Stimulated activated CD4-positive, alpha-beta T cell treated with anti-CD3 and anti-CD28 coated beads, Interleukin-2, amount 100 ng/mL, for 24 hours (primary cell): Measurements from ENCODE around the gene CHCHD6.

ENCODE experiments used
- DNase-seq, 2 donors: peaks; one replicate each; pipeline ENCODE4 v3.0.0-alpha.2; 2020

Gene CHCHD6

DNA sequence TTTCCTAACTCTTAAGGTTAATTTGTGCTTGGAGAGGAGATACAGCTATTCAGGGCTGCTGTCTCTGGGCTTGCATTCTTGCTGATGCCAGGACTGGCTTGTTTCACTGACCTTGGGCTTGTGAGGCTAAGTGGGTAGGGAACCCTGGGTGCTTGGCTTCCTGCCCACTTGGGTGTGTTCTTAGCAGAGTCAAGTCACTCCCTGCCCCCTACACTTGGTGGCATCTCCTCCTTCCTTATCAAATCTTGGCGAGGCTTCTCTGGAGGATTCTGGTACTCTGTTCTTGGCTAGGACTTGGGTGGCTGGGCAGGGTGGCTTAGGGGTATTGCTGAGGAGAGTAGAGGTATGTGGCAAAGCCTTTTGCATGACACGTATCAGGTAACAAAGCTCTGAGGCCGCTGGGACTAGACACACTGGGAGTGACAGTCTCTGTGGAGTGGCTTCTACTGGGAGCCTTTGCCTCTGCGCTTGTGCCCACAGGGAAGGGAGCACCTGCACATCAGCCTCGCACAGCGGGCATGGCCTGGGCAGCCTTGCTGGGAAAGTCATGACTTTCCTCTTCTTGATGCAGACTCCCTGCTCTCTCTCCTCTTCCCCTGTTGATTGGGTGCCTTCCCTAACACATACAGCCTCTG, 41.8 kb downstream of the CHCHD6 start:
- DNase-seq: no peak

DNA sequence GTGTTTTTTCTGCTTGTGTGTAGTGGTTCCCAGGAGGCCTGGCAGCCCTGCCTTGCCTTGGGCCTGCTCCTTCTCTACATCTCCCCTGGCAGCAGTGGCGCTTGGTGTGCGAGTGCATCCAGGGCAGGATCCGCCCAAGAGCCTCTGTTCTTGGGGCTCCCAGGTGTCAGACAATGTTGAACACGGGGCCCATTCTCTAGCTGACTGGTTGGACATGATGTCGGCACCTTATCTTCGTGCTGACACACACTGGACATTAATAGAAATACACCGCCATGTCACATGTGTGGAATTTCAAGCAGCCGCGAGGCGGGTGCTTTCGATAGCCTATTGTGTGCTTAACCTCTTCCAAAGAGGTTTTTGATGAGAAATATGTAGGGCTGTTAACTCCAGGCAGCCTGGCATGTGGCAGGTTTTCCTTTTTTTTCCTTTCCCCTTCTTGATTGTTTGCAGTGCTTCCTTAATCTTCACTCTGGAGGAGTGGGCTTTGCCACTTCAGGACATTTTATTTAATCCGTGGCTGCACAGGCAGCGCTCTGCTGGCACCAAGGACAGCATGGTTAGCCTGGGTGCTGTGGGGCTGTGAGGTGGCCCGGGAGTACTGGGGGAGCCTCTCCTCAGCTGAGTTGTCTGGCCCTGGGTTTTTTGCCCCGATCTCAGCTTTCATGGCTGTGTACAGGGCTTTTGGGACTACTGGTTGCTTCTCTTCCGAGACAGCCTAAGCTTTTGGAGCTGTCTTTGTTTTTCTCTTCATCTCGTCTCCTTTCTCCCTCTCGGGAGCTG, 42.5 kb downstream of the CHCHD6 start:
- DNase-seq: no peak

DNA sequence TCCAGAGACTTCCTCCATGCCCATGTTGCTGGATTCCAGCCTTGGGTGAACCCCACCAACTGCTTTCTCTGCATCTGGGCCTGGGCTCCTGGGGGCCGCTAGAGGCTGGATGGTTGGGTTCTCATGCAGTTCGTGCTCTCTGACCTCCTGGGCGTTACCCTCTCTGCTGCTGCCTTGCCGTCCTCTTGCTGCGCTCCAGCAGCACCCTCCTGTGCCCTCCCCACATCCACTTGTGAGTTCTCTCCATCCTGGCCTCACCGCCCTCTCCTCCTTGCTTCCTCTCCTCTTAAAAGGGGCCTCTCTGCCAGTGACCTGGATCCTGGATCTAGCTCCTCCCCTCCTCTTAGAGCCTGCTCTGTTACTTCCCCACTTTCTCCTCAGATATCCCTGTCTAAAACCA, 43.7 kb downstream of the CHCHD6 start:
- no peak for DNase-seq

DNA sequence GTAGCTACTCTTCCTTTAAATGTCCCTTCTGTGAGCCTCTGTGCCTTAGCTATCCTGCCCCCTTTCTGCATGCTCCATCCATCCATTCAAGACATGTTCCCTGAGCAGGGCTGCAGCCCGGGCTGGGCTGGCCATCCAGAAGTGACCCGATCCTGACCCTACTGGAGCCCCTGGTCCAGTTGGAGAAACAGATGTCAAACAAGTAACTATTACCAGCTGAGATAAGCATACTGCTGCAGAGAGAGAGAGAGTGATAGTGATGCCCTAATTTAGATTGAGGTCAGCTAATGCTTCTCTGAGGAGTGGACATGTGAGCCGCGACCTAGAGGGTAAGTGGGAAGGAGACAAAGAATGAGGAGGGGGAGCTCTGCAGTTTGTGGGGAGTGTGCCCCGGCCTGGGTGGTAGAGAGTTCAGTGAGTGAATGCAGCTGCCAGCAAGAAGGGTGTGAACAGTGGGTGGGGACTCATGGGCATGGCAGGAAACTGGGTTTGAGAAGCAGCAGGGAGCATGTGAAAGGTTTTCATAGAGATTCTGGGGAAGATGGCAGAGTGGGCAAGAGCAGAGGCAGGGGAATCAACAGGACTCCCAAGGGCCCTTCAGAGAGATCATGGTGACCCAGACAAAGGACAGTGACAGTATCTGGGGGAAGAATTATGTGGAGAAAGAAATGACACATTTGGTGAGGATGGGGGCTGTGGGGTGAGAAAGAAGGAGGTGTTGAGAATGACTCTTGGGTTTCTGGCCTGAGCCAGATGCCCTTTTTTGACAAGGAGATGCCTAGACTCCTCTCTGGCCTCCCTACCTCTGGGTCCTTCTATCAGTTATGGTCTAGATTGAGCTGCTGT, 44.9 kb downstream of the CHCHD6 start:
- DNase-seq: no peak

DNA sequence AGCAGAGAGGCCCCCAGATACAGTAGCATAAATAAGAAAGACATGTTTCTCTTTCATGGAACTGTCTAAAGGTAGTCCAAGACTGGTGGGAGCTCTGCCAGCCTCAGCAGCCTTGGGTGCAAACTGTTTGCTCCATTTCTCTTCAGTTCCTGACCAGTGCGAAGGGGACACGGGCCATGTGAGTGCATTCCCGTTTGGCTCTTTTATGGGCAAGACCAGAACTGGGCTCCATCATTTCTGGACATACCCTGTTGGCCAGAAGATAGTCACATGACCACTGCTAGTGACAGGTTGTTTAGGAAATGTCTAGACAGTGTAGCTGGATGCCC, 45.5 kb downstream of the CHCHD6 start:
- DNase-seq: no peak

DNA sequence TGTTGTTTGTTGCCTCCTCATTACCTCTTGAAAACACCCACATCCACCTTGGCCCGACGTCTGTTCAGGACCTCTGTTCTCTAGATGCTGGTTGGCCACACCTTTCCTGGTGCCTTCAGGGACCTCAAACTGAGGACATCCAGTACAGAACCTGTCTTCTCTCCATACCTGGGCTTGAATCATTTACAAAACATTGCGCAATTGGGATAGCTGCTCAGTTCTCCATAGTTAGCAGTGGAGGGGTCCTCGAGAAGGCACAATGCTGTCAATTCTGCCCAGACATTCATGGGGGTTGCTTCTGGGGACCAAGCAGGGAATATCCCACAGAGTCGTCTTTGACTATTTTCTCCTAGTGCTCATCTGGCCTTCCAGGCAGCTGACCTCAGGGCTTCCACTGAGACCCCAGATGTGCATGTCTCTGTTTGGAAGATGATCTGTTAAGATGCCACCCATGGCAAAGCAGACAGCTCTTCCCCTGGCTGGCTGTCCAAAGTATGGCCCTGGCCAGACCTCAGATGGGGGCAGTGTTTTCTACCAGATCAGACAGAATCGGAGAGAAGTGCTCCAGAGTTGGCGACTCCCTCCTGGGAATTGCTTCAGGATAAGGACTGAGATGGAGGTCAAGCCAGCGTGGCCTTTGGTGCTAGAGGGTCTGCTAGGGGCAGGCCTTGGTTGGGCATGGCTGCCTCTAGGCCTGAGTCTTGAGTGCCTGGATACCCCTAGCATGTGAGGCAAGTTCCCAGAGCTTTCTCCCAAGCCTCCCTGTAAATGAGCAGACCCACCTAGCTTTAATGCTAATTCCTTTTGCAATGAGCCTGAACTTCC, 46.1 kb downstream of the CHCHD6 start:
- no peak for DNase-seq

DNA sequence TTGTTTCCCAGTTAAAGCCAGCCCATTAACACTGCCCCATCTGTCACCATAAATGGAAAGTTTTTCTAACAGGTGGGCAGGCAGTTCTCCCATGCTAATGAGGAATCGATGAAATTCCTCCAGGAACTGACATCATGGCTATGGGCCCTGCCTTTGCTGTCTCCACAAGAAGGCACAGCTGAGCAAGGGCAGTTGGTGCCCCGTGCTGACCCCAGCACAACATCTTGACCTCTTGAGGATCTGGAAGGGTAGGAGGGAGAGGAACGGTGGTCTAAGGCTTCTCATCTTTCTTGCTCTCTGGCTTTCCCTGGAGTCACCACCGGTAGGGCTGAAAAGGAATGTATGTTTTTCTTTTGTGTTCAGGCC, 46.7 kb downstream of the CHCHD6 start:
- no peak for DNase-seq

DNA sequence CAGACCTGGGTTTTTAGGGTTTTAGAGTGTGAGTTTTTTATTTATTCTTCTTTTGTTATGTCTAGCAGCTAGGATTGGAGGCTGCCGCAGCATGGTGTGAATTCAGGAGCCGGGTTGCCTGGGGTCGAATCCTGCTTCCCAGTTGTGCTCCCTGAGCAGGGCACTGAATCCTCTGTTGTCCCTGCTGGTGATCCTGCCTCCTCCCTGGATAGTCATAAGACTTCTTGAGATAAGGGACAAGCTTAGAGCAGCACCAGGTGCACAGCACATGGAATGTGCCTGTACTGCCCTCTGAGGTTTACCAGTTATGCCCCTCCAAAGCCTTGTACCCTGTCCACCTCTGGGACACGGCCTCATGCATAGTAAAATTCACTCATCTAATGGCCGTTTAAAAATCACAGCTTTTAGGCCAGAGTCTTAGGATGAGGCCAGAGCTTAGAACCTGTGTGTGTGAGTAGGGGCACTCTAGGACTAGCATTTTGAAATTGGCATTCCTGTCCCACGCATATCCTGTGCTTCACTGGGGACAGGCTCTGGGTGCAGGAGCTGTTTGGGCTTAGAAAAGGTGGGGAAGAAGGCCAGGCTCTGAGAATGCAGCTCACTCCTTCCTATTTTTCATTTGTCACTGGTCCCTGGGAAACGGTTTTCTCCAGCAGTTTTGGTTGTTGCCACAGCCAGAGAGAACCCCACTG, 47.7 kb downstream of the CHCHD6 start:
- DNase-seq: no peak

DNA sequence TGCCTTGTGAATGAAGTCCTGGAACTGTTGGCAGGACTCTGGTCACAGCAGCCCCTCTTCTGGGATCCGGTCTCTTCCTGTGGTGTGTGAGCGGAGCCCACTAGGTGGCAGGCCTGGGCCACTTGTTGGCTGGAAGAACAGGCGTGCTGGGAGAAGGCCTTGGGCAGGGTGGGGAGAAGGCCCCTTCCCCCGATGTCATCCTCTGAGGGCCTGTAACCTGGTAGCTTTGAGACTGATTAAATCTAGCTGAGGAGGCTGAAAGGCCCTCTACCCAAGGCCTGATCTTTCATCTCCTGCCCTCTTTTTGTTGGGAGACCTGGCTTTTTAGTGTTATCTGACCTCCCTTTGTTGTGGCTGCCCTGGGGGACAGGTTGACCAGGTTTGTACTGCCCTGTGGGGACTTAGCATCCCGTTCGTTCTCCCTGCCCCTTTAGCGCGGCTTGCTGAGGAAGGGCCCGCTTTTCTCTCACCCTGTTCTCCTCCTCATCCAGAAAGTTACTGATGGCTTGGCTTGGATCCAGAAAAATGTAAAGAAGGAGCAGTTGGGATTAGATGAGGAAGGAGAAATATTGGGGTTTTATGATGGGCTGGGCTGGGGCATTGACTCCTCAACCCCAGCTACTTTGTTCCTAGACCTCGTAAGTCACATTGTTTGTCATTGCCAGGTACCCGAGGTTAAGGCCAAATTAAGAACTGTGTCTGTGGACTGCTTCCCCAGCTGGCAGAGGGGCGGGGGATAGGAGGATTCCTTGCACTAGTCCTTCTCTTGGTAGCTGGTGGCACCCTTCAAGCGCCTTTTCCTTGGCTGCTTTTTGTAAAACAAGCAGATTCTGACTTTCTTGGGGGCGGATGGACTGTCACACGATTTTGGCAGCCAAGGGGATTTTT, 48.5 kb downstream of the CHCHD6 start:
- peak; percentile 45 to 63 for DNase-seq

DNA sequence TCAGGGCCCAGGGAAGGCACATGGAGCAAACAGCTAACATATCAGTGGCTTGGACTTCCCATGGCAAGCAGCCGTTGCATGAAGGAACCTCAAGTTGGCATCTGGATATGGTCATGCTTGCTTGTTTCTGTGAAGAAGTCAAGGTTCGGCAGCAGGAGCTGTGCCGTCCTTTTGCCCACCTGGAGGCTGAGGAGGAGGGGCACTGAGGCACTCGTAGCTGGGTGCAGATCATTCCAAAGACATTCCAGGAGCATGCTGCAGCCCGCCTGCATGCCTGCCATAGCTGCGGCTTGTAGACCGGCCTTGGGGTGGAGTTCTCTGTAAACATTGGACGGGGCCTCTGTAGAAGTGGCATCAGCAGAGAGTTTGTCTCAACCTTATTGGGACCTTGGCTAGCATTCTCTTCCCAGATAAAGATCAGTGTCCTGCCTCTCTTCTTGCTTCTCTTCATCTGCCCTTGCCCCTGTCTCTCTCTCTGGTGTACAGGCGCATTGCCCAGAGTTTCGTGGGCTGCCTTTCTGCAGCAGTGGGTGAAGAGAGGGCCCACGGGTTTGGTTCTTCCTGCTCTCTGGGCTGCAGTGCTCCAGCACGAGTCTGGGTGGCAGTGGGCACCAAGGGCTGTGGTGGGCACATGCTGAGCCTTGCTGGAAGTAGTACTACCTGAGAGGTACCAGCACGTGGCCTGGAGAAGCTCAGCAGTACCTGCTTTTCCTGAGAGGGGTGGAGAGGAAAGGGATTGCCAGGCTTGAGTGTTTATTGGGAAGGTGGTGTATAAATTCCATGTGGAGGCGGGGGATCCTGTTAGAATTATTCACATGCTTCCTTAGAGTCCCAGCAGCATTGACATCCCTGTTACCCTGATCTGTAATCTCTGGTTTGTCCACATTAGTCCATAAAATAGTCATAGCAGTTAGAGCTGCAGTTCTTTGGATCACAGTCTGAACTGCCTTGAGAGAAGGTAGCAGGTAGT, 49.4 kb downstream of the CHCHD6 start:
- no peak for DNase-seq

DNA sequence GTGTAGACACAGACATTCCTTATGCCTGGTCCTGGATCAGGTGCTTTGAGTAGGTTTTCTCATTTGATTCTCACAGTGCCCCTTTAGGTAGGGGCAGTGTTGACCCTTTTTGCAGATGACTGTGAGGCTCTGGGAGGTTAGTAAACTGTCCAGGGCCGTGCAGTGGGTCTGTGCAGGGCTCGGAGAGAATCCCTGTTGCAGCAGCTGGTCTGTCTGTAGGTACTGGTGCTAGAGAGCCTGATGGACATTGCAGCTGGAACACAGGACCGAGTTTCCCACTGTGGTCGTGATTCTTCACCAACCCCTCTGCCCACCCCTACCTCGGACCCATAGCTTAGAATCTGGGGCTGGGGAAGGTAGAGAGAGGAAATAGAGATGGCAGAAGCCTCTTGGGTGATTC, 51.8 kb downstream of the CHCHD6 start:
- no peak for DNase-seq

DNA sequence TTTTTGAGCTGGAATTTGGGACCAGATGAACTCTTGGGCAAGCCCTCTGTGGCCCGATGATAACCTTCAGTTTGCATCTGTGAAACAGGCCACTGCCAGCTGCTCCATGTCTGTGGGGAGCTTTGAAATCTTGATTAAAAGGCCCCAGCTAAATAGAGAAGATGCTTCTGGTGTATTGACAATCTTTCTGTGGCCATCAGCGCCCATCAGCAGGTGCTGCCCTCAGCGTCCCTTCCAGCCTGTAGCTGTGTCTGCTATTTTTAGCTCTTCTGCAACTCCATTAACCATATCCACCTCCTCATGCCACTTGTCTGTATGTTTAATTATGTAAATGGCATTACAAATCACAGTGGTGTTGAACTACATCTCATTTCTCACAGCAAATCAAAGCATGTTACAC, 54.0 kb downstream of the CHCHD6 start:
- DNase-seq: no peak

DNA sequence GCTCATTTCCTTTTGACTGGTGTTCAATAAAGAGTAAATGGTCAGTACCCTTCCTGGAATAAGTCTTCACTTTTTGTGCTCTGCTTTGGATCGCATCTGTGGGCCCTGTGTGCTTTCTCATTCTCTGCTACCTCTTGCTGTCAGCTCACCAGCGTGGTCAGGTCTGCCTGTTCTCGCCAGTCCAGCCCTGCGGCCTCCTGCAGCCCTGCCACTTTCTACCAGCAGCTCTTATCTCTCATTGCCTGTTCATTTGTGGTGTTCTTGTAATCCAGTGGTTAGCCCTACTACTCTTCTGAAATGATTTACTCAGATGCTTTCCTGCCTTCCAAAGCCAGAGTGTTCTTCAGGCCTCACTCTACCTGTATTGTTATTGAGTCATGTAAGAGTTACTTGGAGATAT, 54.8 kb downstream of the CHCHD6 start:
- no peak for DNase-seq

DNA sequence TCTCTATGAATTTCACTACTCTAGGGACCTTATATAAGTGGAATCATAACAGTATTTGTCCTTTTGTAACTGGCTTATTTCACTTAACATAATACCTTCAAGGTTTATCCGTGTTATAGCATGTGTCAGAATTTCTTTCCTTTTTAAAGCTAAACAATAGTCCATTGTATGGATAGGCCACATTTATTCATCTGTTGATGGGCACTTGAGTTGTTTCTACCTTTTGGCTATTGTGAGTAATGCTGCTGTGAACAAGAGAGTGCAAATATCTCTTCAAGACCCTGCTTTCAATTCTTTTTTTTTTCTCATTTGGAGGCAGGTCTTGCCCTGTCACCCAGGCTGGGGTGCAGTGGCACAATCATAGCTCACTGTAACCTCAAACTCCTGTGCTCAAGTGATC, 56.5 kb downstream of the CHCHD6 start:
- no peak for DNase-seq

DNA sequence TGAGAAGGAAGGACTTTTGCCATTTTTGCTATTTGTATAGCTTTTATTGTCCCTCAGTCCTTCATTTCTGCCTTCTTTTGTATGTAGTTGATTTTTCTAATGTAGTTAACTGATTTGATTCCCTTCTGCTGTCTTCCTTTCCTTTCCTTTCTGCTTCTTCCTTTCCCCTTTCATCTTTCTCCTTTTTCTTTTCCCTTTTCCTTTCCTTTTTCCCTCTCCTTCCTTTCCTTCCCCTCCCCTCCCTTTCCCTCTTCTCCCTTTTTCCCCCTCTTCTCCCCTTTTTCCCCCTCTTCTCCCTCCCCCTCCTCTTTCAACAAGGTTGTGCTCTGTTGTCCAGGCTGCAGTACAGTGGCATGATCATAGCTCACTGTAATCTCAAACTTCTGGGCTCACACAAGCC, 59.0 kb downstream of the CHCHD6 start:
- DNase-seq: no peak

DNA sequence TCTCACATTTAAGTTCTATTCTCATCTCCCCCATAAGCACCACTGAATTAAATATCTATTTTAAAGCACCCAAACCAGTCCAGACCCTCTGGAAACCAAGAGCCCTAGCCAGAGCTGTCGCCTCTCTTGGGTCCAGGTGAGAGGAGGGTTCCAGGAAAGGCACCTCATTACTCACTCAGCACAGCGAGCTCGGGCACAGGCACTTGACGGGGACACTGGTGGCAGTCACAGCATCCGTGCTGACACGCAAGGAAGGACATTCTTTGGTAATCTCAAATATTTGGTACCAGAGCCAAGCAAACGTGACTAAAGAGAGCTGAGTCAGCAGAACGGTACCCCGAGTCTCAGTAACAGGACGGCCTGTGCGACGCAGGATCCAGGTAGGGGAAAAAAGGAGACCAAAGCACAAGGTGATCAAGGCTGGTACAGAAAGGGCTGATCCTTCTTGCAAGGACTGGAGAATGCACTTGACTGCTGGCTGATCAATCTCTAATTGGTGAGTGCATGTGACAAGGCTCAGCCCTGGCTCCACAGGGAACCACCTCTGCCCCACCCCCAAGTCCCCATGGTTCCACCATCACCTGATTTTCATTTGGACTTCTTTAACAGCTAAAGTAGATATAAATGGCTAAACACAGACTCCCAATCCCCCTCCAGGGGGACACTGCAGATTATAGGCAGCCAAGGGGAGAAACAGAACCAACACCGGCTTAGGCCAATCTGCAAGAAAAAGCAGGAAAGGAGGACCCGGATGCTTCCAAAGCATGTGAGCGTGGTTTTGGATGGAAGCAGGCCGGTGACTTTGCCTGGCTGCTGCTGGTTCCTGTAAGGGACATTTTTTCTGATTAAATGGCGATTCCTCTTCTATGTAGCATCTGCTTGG, 61.4 kb downstream of the CHCHD6 start:
- no peak for DNase-seq

DNA sequence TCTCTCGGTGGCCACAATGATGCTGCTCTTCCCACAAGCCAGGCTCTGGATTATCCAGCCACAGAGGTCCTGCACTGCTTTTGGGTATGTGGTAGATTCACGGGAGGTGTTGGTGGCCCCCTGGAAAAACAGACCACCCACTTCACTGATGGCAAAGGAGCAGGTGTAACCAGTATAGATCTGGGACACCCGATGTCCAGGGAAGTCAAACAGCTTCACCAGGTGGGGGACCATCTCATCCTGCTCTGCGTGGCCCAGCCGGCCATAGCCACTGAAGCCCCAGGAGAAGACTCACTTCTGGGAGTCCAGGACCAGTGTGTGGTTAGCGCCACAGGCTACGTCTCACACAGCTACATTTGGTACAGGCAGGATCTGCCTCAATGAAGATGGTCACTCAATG, 62.6 kb downstream of the CHCHD6 start:
- no peak for DNase-seq

DNA sequence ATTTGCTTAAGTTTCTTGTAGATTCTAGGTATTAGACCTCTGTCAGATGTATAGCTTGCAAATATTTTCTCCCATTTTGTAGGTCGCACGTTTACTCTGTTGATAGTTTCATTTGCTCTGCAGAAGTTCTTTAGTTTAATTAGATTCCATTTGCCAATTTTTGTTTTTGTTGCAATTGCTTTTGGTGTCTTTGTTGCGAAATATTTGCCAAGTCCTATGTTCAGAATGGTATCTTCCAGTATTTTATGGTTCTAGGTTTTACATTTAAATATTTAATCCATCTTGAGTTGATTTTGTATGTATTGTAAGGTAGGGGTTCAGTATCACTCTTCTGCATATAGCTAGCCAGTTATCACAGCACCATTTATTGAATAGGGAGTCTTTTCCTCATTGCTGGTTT, 64.9 kb downstream of the CHCHD6 start:
- DNase-seq: no peak

DNA sequence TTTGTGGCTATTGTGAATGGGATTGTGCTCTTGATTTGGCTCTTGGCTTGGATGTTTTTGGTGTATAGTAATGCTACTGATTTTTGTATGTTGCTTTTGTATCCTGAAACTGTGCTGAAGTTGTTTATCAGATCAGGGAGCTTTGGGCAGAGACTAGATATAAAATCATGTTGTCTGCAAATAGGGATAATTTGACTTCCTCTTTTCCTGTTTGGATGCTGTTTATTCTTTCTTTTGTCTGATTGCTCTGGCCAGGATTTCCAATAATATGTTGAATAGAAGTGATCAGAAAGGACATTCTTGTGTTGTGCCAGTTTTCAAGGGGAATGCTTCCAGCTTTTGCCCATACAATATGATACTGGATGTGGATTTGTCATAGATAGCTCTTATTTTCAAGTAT, 66.1 kb downstream of the CHCHD6 start:
- no peak for DNase-seq
